Skin epidermis (tissue), 12 donors: ENCODE measurements around the gene LGMN.
"Not testable (repeated sequence)": the region's sequence is repeated elsewhere in the genome, so short reads cannot be mapped to it uniquely, and the experiment has no call there.

Experiments
- H3K27ac ChIP-seq, 21 experiments: fragments of 200-600 bp; sonication (generic) in 11 of 21; one replicate each; pipeline ENCODE4 v1.5.0; 2020; ENCODE audit warnings: mild to moderate bottlenecking in 3 of 21, inconsistent platforms in 2 of 21, moderate library complexity in 2 of 21
- H3K4me3 ChIP-seq, 7 experiments: fragments of 200-600 bp; sonication (generic) in 2 of 7; one replicate each; pipeline ENCODE4 v1.5.0; 2020; ENCODE audit warnings: inconsistent platforms in 2 of 7, mild to moderate bottlenecking in 2 of 7, moderate library complexity in 1 of 7

The LGMN gene

GRCh38 chr14:92768236-92768635, 19.8 kb upstream of the LGMN start:
- H3K4me3 ChIP-seq: not testable (repeated sequence)
- peak overlapping the region in 2 of 21 experiments; percentile 23 to 62 for H3K27ac ChIP-seq

- not testable (repeated sequence) for H3K4me3 ChIP-seq
- H3K27ac ChIP-seq: peak overlapping the region in 4 of 21 experiments; percentile 2 to 35 (median 17)
Measured at GRCh38 chr14:92763666-92764631, 15.5 kb upstream of the LGMN start.

- Histone ChIP-seq H3K27ac (no peak overlapping the region), H3K4me3 (no peak overlapping the region)
Measured at GRCh38 chr14:92760524-92760805, 12.0 kb upstream of the LGMN start.

GRCh38 chr14:92759679-92760523, 11.5 kb upstream of the LGMN start:
- Histone ChIP-seq H3K4me3 (no peak overlapping the region), H3K27ac (peak overlapping the region in 1 of 21 experiments; percentile 16)

GRCh38 chr14:92759300-92759678, 10.9 kb upstream of the LGMN start:
- Histone ChIP-seq H3K27ac (no peak overlapping the region), H3K4me3 (no peak overlapping the region)

- H3K4me3 ChIP-seq: no peak overlapping the region
- no peak overlapping the region for H3K27ac ChIP-seq
Measured at GRCh38 chr14:92756446-92756845, 8.0 kb upstream of the LGMN start.

- Histone ChIP-seq H3K4me3 (no peak overlapping the region), H3K27ac (no peak overlapping the region)
Measured at GRCh38 chr14:92755495-92755894, 7.1 kb upstream of the LGMN start.

- no peak overlapping the region for H3K27ac ChIP-seq
- H3K4me3 ChIP-seq: no peak overlapping the region
Measured at GRCh38 chr14:92754966-92755365, 6.5 kb upstream of the LGMN start.

- H3K4me3 ChIP-seq: no peak overlapping the region
- no peak overlapping the region for H3K27ac ChIP-seq
Measured at GRCh38 chr14:92753250-92753649, 4.8 kb upstream of the LGMN start.

GRCh38 chr14:92751819-92752218, 3.4 kb upstream of the LGMN start:
- Histone ChIP-seq H3K4me3 (no peak overlapping the region), H3K27ac (no peak overlapping the region)

GRCh38 chr14:92750994-92751400, 2.6 kb upstream of the LGMN start:
- peak overlapping the region in 1 of 21 experiments; percentile 27 for H3K27ac ChIP-seq
- no peak overlapping the region for H3K4me3 ChIP-seq

- H3K4me3 ChIP-seq: peak overlapping the region in 1 of 7 experiments; percentile 1
Measured at GRCh38 chr14:92750222-92750728, 1.8 kb upstream of the LGMN start.

GRCh38 chr14:92747701-92748258, 647 bp downstream of the LGMN start:
- H3K27ac ChIP-seq: peak overlapping the region; percentile 43 to 89 (median 78)
- H3K4me3 ChIP-seq: peak overlapping the region; percentile 53 to 76 (median 66)

More at GRCh38 chr14:92750222-92750728, 1.8 kb upstream of the LGMN start:
- H3K27ac ChIP-seq: peak overlapping the region in 1 of 21 experiments; percentile 27

- Histone ChIP-seq H3K27ac (no peak overlapping the region), H3K4me3 (no peak overlapping the region)
Measured at GRCh38 chr14:92744198-92744597, 4.2 kb downstream of the LGMN start.

- no peak overlapping the region for H3K27ac ChIP-seq
- no peak overlapping the region for H3K4me3 ChIP-seq
Measured at GRCh38 chr14:92740440-92740839, 8.0 kb downstream of the LGMN start.

- Histone ChIP-seq H3K27ac (no peak overlapping the region), H3K4me3 (no peak overlapping the region)
Measured at GRCh38 chr14:92737619-92738188, 10.7 kb downstream of the LGMN start.

GRCh38 chr14:92737206-92737605, 11.2 kb downstream of the LGMN start:
- H3K27ac ChIP-seq: no peak overlapping the region
- H3K4me3 ChIP-seq: no peak overlapping the region

- H3K4me3 ChIP-seq: no peak overlapping the region
- no peak overlapping the region for H3K27ac ChIP-seq
Measured at GRCh38 chr14:92735344-92735743, 13.1 kb downstream of the LGMN start.

GRCh38 chr14:92734618-92735017, 13.8 kb downstream of the LGMN start:
- H3K27ac ChIP-seq: no peak overlapping the region
- no peak overlapping the region for H3K4me3 ChIP-seq

GRCh38 chr14:92733007-92733406, 15.4 kb downstream of the LGMN start:
- no peak overlapping the region for H3K4me3 ChIP-seq
- no peak overlapping the region for H3K27ac ChIP-seq
